Amniotic epithelial cell (primary cell): ENCODE measurements around the gene SMPD2.

ENCODE experiments used
- DNase-seq: peaks from one replicate; pipeline ENCODE4 v3.0.0-alpha.2; 2010; ENCODE audit warnings: low read depth

Gene SMPD2

GRCh38 chr6:109484122-109484521, 43.6 kb downstream of the SMPD2 start:
- no peak for DNase-seq

- no peak for DNase-seq
Measured at GRCh38 chr6:109485266-109485935, 44.9 kb downstream of the SMPD2 start.

- no peak for DNase-seq
Measured at GRCh38 chr6:109486068-109486467, 45.5 kb downstream of the SMPD2 start.

GRCh38 chr6:109488001-109488400, 47.5 kb downstream of the SMPD2 start:
- no peak for DNase-seq

GRCh38 chr6:109490713-109491112, 50.2 kb downstream of the SMPD2 start:
- DNase-seq, result no peak

- peak; percentile 40 for DNase-seq
Measured at GRCh38 chr6:109491207-109491938, 50.8 kb downstream of the SMPD2 start.
